ENCODE measurements around the gene CEMIP2.

Gene CEMIP2

DNA sequence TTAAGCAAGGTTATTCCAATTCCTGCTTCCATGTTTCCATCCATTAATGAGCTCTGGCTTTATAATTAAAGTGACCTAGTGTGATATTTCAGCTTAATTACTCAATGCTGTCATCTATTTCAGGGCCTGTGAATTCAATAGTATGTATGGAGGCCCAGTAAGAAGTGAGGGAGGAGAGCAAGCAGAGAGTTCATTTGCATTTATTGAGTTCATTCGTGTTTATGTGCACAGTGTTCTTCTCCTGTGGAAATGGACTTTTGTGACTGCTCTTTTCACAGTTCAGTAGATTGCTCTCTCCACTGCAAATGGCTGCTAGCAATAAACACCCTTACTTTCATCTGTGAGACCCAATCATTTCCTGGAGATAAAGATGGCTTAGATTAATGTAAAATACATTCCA is 130.9 kb downstream of the CEMIP2 start:
- no peak for DNase-seq

DNA sequence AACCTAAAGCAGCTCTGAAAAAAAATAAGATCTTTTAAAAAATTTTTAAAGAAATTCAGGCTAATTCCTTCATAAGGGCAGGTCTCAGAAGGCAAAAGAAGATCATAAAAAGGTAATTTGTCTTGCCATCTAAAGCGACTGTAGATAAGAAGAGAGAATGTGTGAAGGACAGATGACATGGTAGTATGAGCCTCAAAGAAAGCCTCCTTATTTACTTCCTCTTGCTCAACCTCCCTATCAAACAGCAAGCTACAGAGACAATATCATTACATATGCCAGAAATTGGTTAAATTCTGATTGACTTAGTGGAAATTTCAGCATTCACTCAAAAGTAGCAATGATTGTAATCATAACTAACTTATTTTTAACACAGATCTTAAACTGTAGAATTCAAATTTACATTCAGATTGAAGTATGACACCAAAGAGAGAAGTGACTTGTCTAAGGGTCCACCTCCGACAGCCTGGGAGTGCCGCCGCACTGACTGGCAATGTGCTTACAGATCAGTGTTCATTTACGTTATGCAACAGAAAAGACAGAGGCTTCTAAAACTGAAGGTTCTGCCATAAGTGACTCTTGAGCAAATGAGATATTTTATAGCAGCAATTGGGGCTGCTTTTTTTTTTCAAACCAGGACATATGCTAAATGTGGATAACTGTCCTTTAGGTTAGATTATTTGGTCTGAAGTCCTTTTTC is 132.0 kb downstream of the CEMIP2 start:
- no peak for DNase-seq

DNA sequence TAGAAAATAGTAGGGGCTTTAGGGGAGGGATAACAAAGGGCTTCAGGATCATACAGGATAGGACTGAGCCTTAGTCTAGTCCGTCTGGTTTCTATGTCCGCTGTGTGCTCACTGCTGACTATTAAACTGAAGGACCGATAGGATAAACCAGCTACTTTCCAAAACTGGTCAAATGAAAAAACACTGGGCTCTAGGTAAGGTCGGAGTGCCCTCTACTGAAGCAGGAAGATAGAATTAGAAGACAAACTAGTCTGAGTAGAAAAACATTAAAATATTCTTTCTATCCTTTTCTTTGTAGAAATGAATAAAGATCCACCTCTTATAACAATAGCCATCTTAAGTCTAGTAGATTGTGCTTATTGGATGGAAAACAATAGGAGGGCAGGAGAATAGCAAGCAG is 133.6 kb downstream of the CEMIP2 start:
- DNase-seq, result no peak

Data from RPMI8226 (cell line).